HepG2 (cell line): ENCODE data around the gene PARD3. TPM values are rescaled to one million over a fixed set of nuclear protein-coding genes. Genes with fewer than 3 reads are reported as not detected.

Experiments
- CBX1 ChIP-seq: IDR thresholded peaks from one replicate; pipeline ENCODE4 v1.6.1; 2016; ENCODE audit warnings: antibody characterized with exemption, low read depth
- CCAR2 ChIP-seq: fragments of 200-400 bp; formaldehyde crosslinking; optimal IDR thresholded peaks from 2 replicates; pipeline ENCODE3; 2018; ENCODE audit warnings: low read depth, mild to moderate bottlenecking, low read length, moderate library complexity
- ETV5 ChIP-seq: IDR thresholded peaks from 2 replicates; pipeline ENCODE4 v1.6.1; 2018; ENCODE audit warnings: missing biosample characterization, missing genetic modification reagents, inconsistent platforms, borderline replicate concordance
- HHEX ChIP-seq: IDR thresholded peaks from 2 replicates; pipeline ENCODE4 v1.6.1; 2016; ENCODE audit warnings: control low read depth
- POLR2G ChIP-seq: fragments of 200-400 bp; formaldehyde crosslinking; IDR thresholded peaks from 2 replicates; pipeline ENCODE4 v1.6.1; 2018; ENCODE audit warnings: mild to moderate bottlenecking, low read depth, low read length, moderate library complexity
- SNRNP70 ChIP-seq: fragments of 200-400 bp; formaldehyde crosslinking; IDR thresholded peaks from 2 replicates; pipeline ENCODE4 v1.6.1; 2017; ENCODE audit warnings: mild to moderate bottlenecking, low read depth, low read length, moderate library complexity
- THAP9 ChIP-seq: sonication (generic); formaldehyde crosslinking; IDR thresholded peaks from 2 replicates; pipeline ENCODE4; 2020; ENCODE audit warnings: missing genetic modification reagents, mild to moderate bottlenecking, borderline replicate concordance
- ZC3H4 ChIP-seq: sonication (generic); formaldehyde crosslinking; IDR thresholded peaks from 2 replicates; pipeline ENCODE4 v1.4.0; 2020; ENCODE audit warnings: missing genetic modification reagents, borderline replicate concordance
- ZNF263 ChIP-seq: sonication (generic); formaldehyde crosslinking; IDR thresholded peaks from 2 replicates; pipeline ENCODE4 v1.4.0; 2020; ENCODE audit warnings: missing genetic modification reagents
- ZNF318 ChIP-seq: sonication (generic); formaldehyde crosslinking; IDR thresholded peaks from 2 replicates; pipeline ENCODE4 v1.4.0; 2020; ENCODE audit warnings: mild to moderate bottlenecking, missing genetic modification reagents
- ZNF883 ChIP-seq: sonication (generic); formaldehyde crosslinking; IDR thresholded peaks from 2 replicates; pipeline ENCODE4 v1.5.1; 2020; ENCODE audit warnings: mild to moderate bottlenecking, missing genetic modification reagents; ENCODE audit errors: not compliant biosample characterization
- polyA plus RNA-seq, 8 experiments: library from polyadenylated mRNA; depleted of rRNA in 3 of 8; stranded (reverse) in 7 of 8; unstranded in 1 of 8; fragments of >200 nt; fragmentation: Illumina TruSeq in 4 of 8; extraction: Trizol in 4 of 8; gene quantifications; 2 replicates each; pipeline versions ENCODE4 v1.2.1 to v1.2.3, GENCODE V29; 2011 to 2016; ENCODE audit warnings: low read depth in 4 of 8, missing spikeins in 1 of 8, mixed read lengths in 1 of 8; ENCODE audit not compliant: insufficient read depth in 1 of 8
- total RNA-seq, 5 experiments: library from RNA; depleted of rRNA; stranded (reverse); fragments of >200 nt; fragmentation: Illumina TruSeq; extraction: Trizol; gene quantifications; 2 replicates each; pipeline ENCODE4 v1.2.3, GENCODE V29; 2016; ENCODE audit warnings: low read depth in 1 of 5

Gene PARD3
- total and polyA plus RNA-seq, 2 of the 13 experiments (the other 11 are each of a cell fraction or from before 2014, with no cell fraction given): 40.9 to 60.0 TPM

- TF ChIP-seq ZNF318 (CRISPR knock-in tag): no peak
- no peak for TF ChIP-seq ZNF883 (CRISPR knock-in tag)
- no peak for TF ChIP-seq POLR2G
- peak; percentile 85 for TF ChIP-seq HHEX (CRISPR knock-in tag)
- TF ChIP-seq CBX1: peak; percentile 67
- peak; percentile 77; the same call in 1 of the 2 replicates for TF ChIP-seq ETV5
- no peak for TF ChIP-seq SNRNP70
- no peak for TF ChIP-seq ZC3H4 (CRISPR knock-in tag)
- TF ChIP-seq CCAR2: peak; percentile 28
- TF ChIP-seq ZNF263 (CRISPR knock-in tag): 0 out of 2 replicates have a peak, but pooled peaks have one; percentile 18
- TF ChIP-seq THAP9 (CRISPR knock-in tag): no peak
These were observed 693.9 kb downstream of the PARD3 start (continued) for GRCh38 chr10:34121125-34121753.
